Keratinocyte (primary cell): ENCODE results near the gene DDX39B. TPM values are rescaled to one million over a fixed set of nuclear protein-coding genes. Genes with fewer than 3 reads are reported as not detected.

Source experiments
- DNase-seq: peaks from one replicate; pipeline ENCODE4 v3.0.0-alpha.2; 2011; ENCODE audit warnings: low read depth, missing footprints, low spot score
- FAIRE-seq: peaks from 2 replicates; lab custom pipeline; 2011; peaks lifted over from hg19 to GRCh38; lab: Jason Lieb, UNC
- H2AFZ ChIP-seq: 2 replicates; pipeline ENCODE4 v1.6.0; 2012; ENCODE audit warnings: low read length, control low read depth, inconsistent platforms; ENCODE audit not compliant: control insufficient read depth
- H3K27ac ChIP-seq: 2 replicates; pipeline ENCODE4 v1.5.1; 2011; ENCODE audit warnings: low read length; ENCODE audit not compliant: control insufficient read depth, insufficient read depth
- H3K27me3 ChIP-seq: 3 replicates; pipeline ENCODE4 v1.6.0; 2011; ENCODE audit warnings: low read length; ENCODE audit not compliant: control insufficient read depth, insufficient read depth; ENCODE audit errors: extremely low read depth
- H3K36me3 ChIP-seq, 2 experiments: 2 replicates in 1 of 2; 3 replicates in 1 of 2; pipeline ENCODE4 v1.5.1; 2011; ENCODE audit warnings: low read length in 2 of 2, mild to moderate bottlenecking in 1 of 2; ENCODE audit not compliant: control insufficient read depth in 2 of 2, insufficient read depth in 2 of 2; ENCODE audit errors: extremely low read depth in 1 of 2
- H3K4me1 ChIP-seq: 3 replicates; pipeline ENCODE4 v1.5.1; 2011; ENCODE audit warnings: low read length; ENCODE audit not compliant: control insufficient read depth, insufficient read depth; ENCODE audit errors: extremely low read depth
- H3K4me2 ChIP-seq: 3 replicates; pipeline ENCODE4 v1.6.0; 2011; ENCODE audit warnings: low read depth, low read length; ENCODE audit not compliant: control insufficient read depth, insufficient read depth; ENCODE audit errors: extremely low read depth
- H3K4me3 ChIP-seq, 3 experiments: fragments of 200-600 bp in 1 of 3; sonication (generic) in 1 of 3; 2 replicates in 2 of 3; 3 replicates in 1 of 3; pipeline ENCODE4 v1.5.1; 2011 to 2016; ENCODE audit warnings: low read length in 3 of 3, mild to moderate bottlenecking in 3 of 3, control low read depth in 2 of 3, inconsistent platforms in 1 of 3, low read depth in 1 of 3, mixed read lengths in 1 of 3, mixed run types in 1 of 3, moderate library complexity in 1 of 3; ENCODE audit not compliant: control insufficient read depth in 2 of 3, insufficient read depth in 2 of 3; ENCODE audit errors: extremely low read depth in 1 of 3
- H3K79me2 ChIP-seq: 2 replicates; pipeline ENCODE4 v1.6.0; 2012; ENCODE audit warnings: low read length; ENCODE audit not compliant: control insufficient read depth, insufficient read depth
- H3K9ac ChIP-seq: 3 replicates; pipeline ENCODE4 v1.6.0; 2011; ENCODE audit warnings: low read length; ENCODE audit not compliant: control insufficient read depth, insufficient read depth; ENCODE audit errors: extremely low read depth
- H3K9me1 ChIP-seq: 3 replicates; pipeline ENCODE4 v1.6.0; 2011; ENCODE audit warnings: low read length; ENCODE audit not compliant: control insufficient read depth, insufficient read depth; ENCODE audit errors: extremely low read depth
- H3K9me3 ChIP-seq: 2 replicates; pipeline ENCODE4 v1.5.1; 2012; ENCODE audit warnings: low read depth, low read length; ENCODE audit not compliant: control insufficient read depth
- H4K20me1 ChIP-seq: 3 replicates; pipeline ENCODE4 v1.6.0; 2011; ENCODE audit warnings: low read length; ENCODE audit not compliant: control insufficient read depth, insufficient read depth; ENCODE audit errors: extremely low read depth
- CTCF ChIP-seq, 3 experiments: IDR thresholded peaks in 1 of 3; conservative IDR thresholded peaks in 1 of 3; optimal IDR thresholded peaks in 1 of 3; 2 replicates in 2 of 3; 3 replicates in 1 of 3; pipeline versions ENCODE3 to v1.5.1; 2011; ENCODE audit warnings: low read length in 3 of 3, mild to moderate bottlenecking in 3 of 3, moderate library complexity in 2 of 3, control low read depth in 1 of 3, inconsistent platforms in 1 of 3; ENCODE audit not compliant: insufficient read depth in 2 of 3; ENCODE audit errors: extremely low read depth in 1 of 3
- EZH2 ChIP-seq: IDR thresholded peaks from one replicate; pipeline ENCODE4 v1.6.1; 2012; ENCODE audit warnings: inconsistent platforms, mild to moderate bottlenecking, low read length, moderate library complexity
- dilution Hi-C: fragments of 300-500 bp; cut with MboI; formaldehyde crosslinking; loops from one replicate; pipeline ENCODE4 v1.7.0; 2020; ENCODE audit warnings: low sequenced_read_pairs; ENCODE audit not compliant: extremely low pct_ligation_motif_present
- polyA plus RNA-seq, 5 experiments: library from polyadenylated mRNA; depleted of rRNA in 3 of 5; stranded (reverse) in 3 of 5; stranded (forward) in 1 of 5; unstranded in 1 of 5; fragments of >200 nt; gene quantifications; 1 replicate in 1 of 5; 2 replicates in 3 of 5; 3 replicates in 1 of 5; pipeline versions ENCODE4 v1.2.1 to v1.2.3, GENCODE V29; 2011 to 2012; ENCODE audit warnings: missing spikeins in 2 of 5, low read depth in 1 of 5, low replicate concordance in 1 of 5

The DDX39B gene
- polyA plus RNA-seq, 1 donor (not counting 4 experiments of a cell fraction or from before 2014, with no cell fraction given), result 314 TPM

GRCh38 chr6:31543639-31544038 is 1.8 kb upstream of the DDX39B start:
- DNase-seq (no peak), FAIRE-seq (no peak)
- dilution Hi-C loops, result no loop called here
- Histone ChIP-seq H3K4me1 (peaks cover 34% of the 10 kb centered on the region), H3K4me3 (no peak overlapping the region), H3K27me3 (no peaks in the 10 kb centered on the region), H3K9ac (no peak overlapping the region), H3K36me3 (peaks cover 9 to 25% of the 10 kb centered on the region in 2 experiments), H4K20me1 (peaks cover 24% of the 10 kb centered on the region), H2AFZ (no peak overlapping the region), H3K79me2 (peaks cover 40% of the 10 kb centered on the region), H3K9me3 (no peaks in the 10 kb centered on the region), H3K4me2 (no peak overlapping the region), H3K9me1 (no peaks in the 10 kb centered on the region), H3K27ac (no peak overlapping the region)
- TF ChIP-seq EZH2 (no peak), CTCF (optimal IDR thresholded peaks at IDR 0.05 in 1 of 3, IDR thresholded peaks at IDR 0.05 in 1 of 3, conservative IDR thresholded peaks at IDR 0.05 in 1 of 3; ENCODE audit: extremely low read depth in 1 of 3, insufficient read depth in 2 of 3, low read length in 3 of 3) (no peak)

- TF ChIP-seq CTCF (optimal IDR thresholded peaks at IDR 0.05 in 1 of 3, IDR thresholded peaks at IDR 0.05 in 1 of 3, conservative IDR thresholded peaks at IDR 0.05 in 1 of 3; ENCODE audit: extremely low read depth in 1 of 3, insufficient read depth in 2 of 3, low read length in 3 of 3) (no peak), EZH2 (no peak)
- FAIRE-seq, result no peak
Observed at GRCh38 chr6:31541059-31541657, 645 bp downstream of the DDX39B start.

More at GRCh38 chr6:31541059-31541657, 645 bp downstream of the DDX39B start:
- peak overlapping the region; percentile 98 for H3K4me2 ChIP-seq
- peaks cover 36% of the 10 kb centered on the region for H4K20me1 ChIP-seq
- no peaks in the 10 kb centered on the region for H3K27me3 ChIP-seq
- H2AFZ ChIP-seq, result no peak overlapping the region
- H3K79me2 ChIP-seq, result peaks cover 57% of the 10 kb centered on the region
- peak overlapping the region; percentile 96 for H3K9ac ChIP-seq
- DNase-seq, result no peak
- peaks cover 14 to 35% of the 10 kb centered on the region in 2 experiments for H3K36me3 ChIP-seq
- H3K4me1 ChIP-seq, result peaks cover 28% of the 10 kb centered on the region
- dilution Hi-C loops, result no loop called here
- peak overlapping the region; percentile 75 to 97 (median 96) for H3K4me3 ChIP-seq
- no peaks in the 10 kb centered on the region for H3K9me3 ChIP-seq
- H3K9me1 ChIP-seq, result no peaks in the 10 kb centered on the region
- peak overlapping the region; percentile 98 for H3K27ac ChIP-seq
